ENCODE measurements around the gene FZD7.

GRCh38 chr2:202040079-202040844 lies 6.6 kb downstream of the FZD7 start:
- TF ChIP-seq CTCF (IDR thresholded peaks at IDR 0.05; ENCODE audit: poor library complexity) (no peak), EZH2 (IDR thresholded peaks at IDR 0.05; ENCODE audit: borderline replicate concordance) (no peak), EZH2phosphoT487 (IDR thresholded peaks at IDR 0.05; ENCODE audit: low read depth, severe bottlenecking, unreplicated experiment) (no peak)
